Keratinocyte (primary cell): ENCODE results near the gene SKI. TPM values are rescaled to one million over a fixed set of nuclear protein-coding genes. Genes with fewer than 3 reads are reported as not detected.
A peak's percentile ranks its signal among the peaks of the same experiment; 100 is the strongest.

ENCODE experiments used
- DNase-seq: peaks from one replicate; pipeline ENCODE4 v3.0.0-alpha.2; 2011; ENCODE audit warnings: low read depth, missing footprints, low spot score
- FAIRE-seq: peaks from 2 replicates; lab custom pipeline; 2011; peaks lifted over from hg19 to GRCh38; lab: Jason Lieb, UNC
- H2AFZ ChIP-seq: 2 replicates; pipeline ENCODE4 v1.6.0; 2012; ENCODE audit warnings: low read length, control low read depth, inconsistent platforms; ENCODE audit not compliant: control insufficient read depth
- H3K27ac ChIP-seq: 2 replicates; pipeline ENCODE4 v1.5.1; 2011; ENCODE audit warnings: low read length; ENCODE audit not compliant: control insufficient read depth, insufficient read depth
- H3K27me3 ChIP-seq: 3 replicates; pipeline ENCODE4 v1.6.0; 2011; ENCODE audit warnings: low read length; ENCODE audit not compliant: control insufficient read depth, insufficient read depth; ENCODE audit errors: extremely low read depth
- H3K36me3 ChIP-seq, 2 experiments: 2 replicates in 1 of 2; 3 replicates in 1 of 2; pipeline ENCODE4 v1.5.1; 2011; ENCODE audit warnings: low read length in 2 of 2, mild to moderate bottlenecking in 1 of 2; ENCODE audit not compliant: control insufficient read depth in 2 of 2, insufficient read depth in 2 of 2; ENCODE audit errors: extremely low read depth in 1 of 2
- H3K4me1 ChIP-seq: 3 replicates; pipeline ENCODE4 v1.5.1; 2011; ENCODE audit warnings: low read length; ENCODE audit not compliant: control insufficient read depth, insufficient read depth; ENCODE audit errors: extremely low read depth
- H3K4me2 ChIP-seq: 3 replicates; pipeline ENCODE4 v1.6.0; 2011; ENCODE audit warnings: low read depth, low read length; ENCODE audit not compliant: control insufficient read depth, insufficient read depth; ENCODE audit errors: extremely low read depth
- H3K4me3 ChIP-seq, 3 experiments: fragments of 200-600 bp in 1 of 3; sonication (generic) in 1 of 3; 2 replicates in 2 of 3; 3 replicates in 1 of 3; pipeline ENCODE4 v1.5.1; 2011 to 2016; ENCODE audit warnings: low read length in 3 of 3, mild to moderate bottlenecking in 3 of 3, control low read depth in 2 of 3, inconsistent platforms in 1 of 3, low read depth in 1 of 3, mixed read lengths in 1 of 3, mixed run types in 1 of 3, moderate library complexity in 1 of 3; ENCODE audit not compliant: control insufficient read depth in 2 of 3, insufficient read depth in 2 of 3; ENCODE audit errors: extremely low read depth in 1 of 3
- H3K79me2 ChIP-seq: 2 replicates; pipeline ENCODE4 v1.6.0; 2012; ENCODE audit warnings: low read length; ENCODE audit not compliant: control insufficient read depth, insufficient read depth
- H3K9ac ChIP-seq: 3 replicates; pipeline ENCODE4 v1.6.0; 2011; ENCODE audit warnings: low read length; ENCODE audit not compliant: control insufficient read depth, insufficient read depth; ENCODE audit errors: extremely low read depth
- H3K9me1 ChIP-seq: 3 replicates; pipeline ENCODE4 v1.6.0; 2011; ENCODE audit warnings: low read length; ENCODE audit not compliant: control insufficient read depth, insufficient read depth; ENCODE audit errors: extremely low read depth
- H3K9me3 ChIP-seq: 2 replicates; pipeline ENCODE4 v1.5.1; 2012; ENCODE audit warnings: low read depth, low read length; ENCODE audit not compliant: control insufficient read depth
- H4K20me1 ChIP-seq: 3 replicates; pipeline ENCODE4 v1.6.0; 2011; ENCODE audit warnings: low read length; ENCODE audit not compliant: control insufficient read depth, insufficient read depth; ENCODE audit errors: extremely low read depth
- CTCF ChIP-seq, 3 experiments: IDR thresholded peaks in 1 of 3; conservative IDR thresholded peaks in 1 of 3; optimal IDR thresholded peaks in 1 of 3; 2 replicates in 2 of 3; 3 replicates in 1 of 3; pipeline versions ENCODE3 to v1.5.1; 2011; ENCODE audit warnings: low read length in 3 of 3, mild to moderate bottlenecking in 3 of 3, moderate library complexity in 2 of 3, control low read depth in 1 of 3, inconsistent platforms in 1 of 3; ENCODE audit not compliant: insufficient read depth in 2 of 3; ENCODE audit errors: extremely low read depth in 1 of 3
- EZH2 ChIP-seq: IDR thresholded peaks from one replicate; pipeline ENCODE4 v1.6.1; 2012; ENCODE audit warnings: inconsistent platforms, mild to moderate bottlenecking, low read length, moderate library complexity
- dilution Hi-C: fragments of 300-500 bp; cut with MboI; formaldehyde crosslinking; loops from one replicate; pipeline ENCODE4 v1.7.0; 2020; ENCODE audit warnings: low sequenced_read_pairs; ENCODE audit not compliant: extremely low pct_ligation_motif_present
- polyA plus RNA-seq, 5 experiments: library from polyadenylated mRNA; depleted of rRNA in 3 of 5; stranded (reverse) in 3 of 5; stranded (forward) in 1 of 5; unstranded in 1 of 5; fragments of >200 nt; gene quantifications; 1 replicate in 1 of 5; 2 replicates in 3 of 5; 3 replicates in 1 of 5; pipeline versions ENCODE4 v1.2.1 to v1.2.3, GENCODE V29; 2011 to 2012; ENCODE audit warnings: missing spikeins in 2 of 5, low read depth in 1 of 5, low replicate concordance in 1 of 5

The SKI gene
- polyA plus RNA-seq, 1 donor (not counting 4 experiments of a cell fraction or from before 2014, with no cell fraction given): 4.8 TPM

GRCh38 chr1:2276803-2277580, 48.9 kb downstream of the SKI start:
- Histone ChIP-seq H3K27me3 (no peaks in the 10 kb centered on the region), H3K9me1 (peaks cover 4% of the 10 kb centered on the region), H3K79me2 (peaks cover 71% of the 10 kb centered on the region), H3K4me3 (no peak overlapping the region), H2AFZ (no peak overlapping the region), H3K4me1 (peaks cover 4% of the 10 kb centered on the region), H3K9ac (no peak overlapping the region), H4K20me1 (peaks cover 18% of the 10 kb centered on the region), H3K9me3 (no peaks in the 10 kb centered on the region), H3K36me3 (peaks cover 0 to under 1% of the 10 kb centered on the region in 2 experiments), H3K4me2 (no peak overlapping the region), H3K27ac (no peak overlapping the region)
- DNase-seq (no peak), FAIRE-seq (peak; percentile 23)
- dilution Hi-C loops: loop anchor here (10.0 kb wide), 1 partner anchor 82 kb away; the partner anchor contains the start of gene FAAP20
- TF ChIP-seq CTCF (optimal IDR thresholded peaks at IDR 0.05 in 1 of 3, IDR thresholded peaks at IDR 0.05 in 1 of 3, conservative IDR thresholded peaks at IDR 0.05 in 1 of 3; ENCODE audit: extremely low read depth in 1 of 3, insufficient read depth in 2 of 3, low read length in 3 of 3): no peak
- no peak for TF ChIP-seq EZH2

- H3K4me1 ChIP-seq: peaks cover 4% of the 10 kb centered on the region
- no peak for DNase-seq
- peaks cover 68% of the 10 kb centered on the region for H3K79me2 ChIP-seq
- no peak overlapping the region for H3K4me3 ChIP-seq
- peaks cover 13% of the 10 kb centered on the region for H4K20me1 ChIP-seq
- no peaks in the 10 kb centered on the region for H3K9me3 ChIP-seq
- no peak overlapping the region for H2AFZ ChIP-seq
- no peak overlapping the region for H3K27ac ChIP-seq
- H3K4me2 ChIP-seq: no peak overlapping the region
- H3K36me3 ChIP-seq: peaks cover 0 to 4% of the 10 kb centered on the region in 2 experiments
- dilution Hi-C loops: loop anchor here (10.0 kb wide), 1 partner anchor 83 kb away; the partner anchor contains the start of gene FAAP20
- H3K9ac ChIP-seq: no peak overlapping the region
- H3K27me3 ChIP-seq: no peaks in the 10 kb centered on the region
- TF ChIP-seq CTCF (optimal IDR thresholded peaks at IDR 0.05 in 1 of 3, IDR thresholded peaks at IDR 0.05 in 1 of 3, conservative IDR thresholded peaks at IDR 0.05 in 1 of 3; ENCODE audit: extremely low read depth in 1 of 3, insufficient read depth in 2 of 3, low read length in 3 of 3): no peak
- TF ChIP-seq EZH2: no peak
- no peak for FAIRE-seq
- peaks cover 2% of the 10 kb centered on the region for H3K9me1 ChIP-seq
These were observed 49.8 kb downstream of the SKI start for GRCh38 chr1:2277741-2278488.
